Ovary (tissue), 9 donors: ENCODE results near the gene MTREX. TPM values are rescaled to one million over a fixed set of nuclear protein-coding genes. Genes with fewer than 3 reads are reported as not detected.

Experiments
- DNase-seq, 5 donors: peaks; one replicate each; pipeline ENCODE4 v3.0.0-alpha.2; 2019 to 2020
- H3K27ac ChIP-seq, 2 donors: fragments of 200-600 bp; one replicate each; pipeline versions ENCODE4 v1.5.1 to v1.8.0; 2019 to 2022
- H3K27me3 ChIP-seq: fragments of 200-600 bp; one replicate; pipeline ENCODE4 v1.8.0; 2022
- H3K36me3 ChIP-seq: fragments of 200-600 bp; sonication (generic); one replicate; pipeline ENCODE4 v1.5.1; 2019
- H3K4me1 ChIP-seq: one replicate; pipeline ENCODE4 v1.8.1; 2013; ENCODE audit warnings: mild to moderate bottlenecking, moderate library complexity; ENCODE audit not compliant: insufficient read depth
- H3K4me3 ChIP-seq: fragments of 200-600 bp; sonication (generic); one replicate; pipeline ENCODE4 v1.5.1; 2017
- H3K9me3 ChIP-seq, 2 donors: fragments of 200-600 bp in 1 of 2; sonication (generic) in 1 of 2; one replicate each; pipeline versions ENCODE4 v1.5.1 to v1.8.1; 2013 to 2019; ENCODE audit warnings: mild to moderate bottlenecking in 1 of 2, moderate library complexity in 1 of 2
- CTCF ChIP-seq, 3 donors: fragments of 450-650 bp in 2 of 3; fragments of 200-600 bp in 1 of 3; IDR thresholded peaks; one replicate each; pipeline versions ENCODE4 v1.5.1 to v1.8.0; 2016 to 2022; ENCODE audit warnings: antibody characterized with exemption in 3 of 3, mild to moderate bottlenecking in 1 of 3
- EP300 ChIP-seq: sonication (generic); formaldehyde crosslinking; IDR thresholded peaks from one replicate; pipeline ENCODE4 v1.6.1; 2017; ENCODE audit warnings: antibody characterized with exemption
- POLR2A ChIP-seq: fragments of 450-650 bp; IDR thresholded peaks from one replicate; pipeline ENCODE4 v1.6.1; 2017; ENCODE audit warnings: antibody characterized with exemption, mild to moderate bottlenecking, moderate library complexity
- WGBS, 3 donors: extraction: QIAGEN DNeasy Blood & Tissue Kit in 1 of 3; methylation state at CpG; one replicate each; pipeline versions ENCODE4 v1.1.5 to v1.1.7; 2013 to 2017; 5-methylcytosine and 5-hydroxymethylcytosine counted together
- intact Hi-C, 4 donors: fragments of 100-400 bp; cut with DNase I; formaldehyde crosslinking; loops; one replicate each; pipeline versions ENCODE4 v1.11.0 to v1.15.1; 2022 to 2023
- polyA plus RNA-seq, 2 donors: library from polyadenylated mRNA; stranded (reverse); fragments of 200-250 nt in 1 of 2; fragments of 350-450 nt in 1 of 2; fragmentation: Illumina TruSeq in 1 of 2; extraction: RNeasy Lipid Tissue Mini Kit (QIAGEN cat#74804) in 1 of 2; gene quantifications; one replicate each; pipeline ENCODE4 v1.2.3, GENCODE V29; 2013 to 2014
- total RNA-seq, 7 donors: library from RNA; depleted of rRNA in 2 of 7; stranded (reverse); fragments of >200 nt in 2 of 7; fragmentation: NEBNext Ultra II Directional in 3 of 7; extraction: Animal tissue kit (Norgen Biotek cat#: 25700) in 3 of 7; gene quantifications; one replicate each; pipeline versions ENCODE4 v1.1.0 to v1.2.4, GENCODE V29; 2016 to 2023
- donor health status: DM: no; HTN: no; CAD: no; lungs with moderate emphysema.
- donor health status: DM: no; HTN: no; CAD: no.
- donor health status: Bipolar disorder and iron deficiency.
- donor health status: DM: yes; HTN: yes; CAD: no.
- donor health status: DM: no; HTN: no; CAD: no.
- donor health status: DM: yes; HTN: yes; CAD: no.

Gene MTREX
- total and polyA plus RNA-seq, 9 donors = 24.3 to 65.3 (median 62.1) TPM

GRCh38 chr5:55429221-55429612 is 121.4 kb downstream of the MTREX start:
- TF ChIP-seq POLR2A = no peak
- no peak for TF ChIP-seq CTCF (IDR thresholded peaks at IDR 0.05)
- TF ChIP-seq EP300 = no peak
- DNase-seq = no peak
- peaks cover 1% of the 10 kb centered on the region for H3K4me1 ChIP-seq
- no peaks in the 10 kb centered on the region for H3K9me3 ChIP-seq
- no peak overlapping the region for H3K4me3 ChIP-seq
- H3K36me3 ChIP-seq = no peaks in the 10 kb centered on the region
- no peak overlapping the region for H3K27ac ChIP-seq
- 46 to 50% (median 50%) methylated on average over 2 of the region's 2 CpGs for WGBS, 3 donors
- intact Hi-C loops = loop anchor here in 1 of 4 donors (10.0 kb wide), 1 partner anchor 106 kb away; the partner anchor contains the start of gene PLPP1
- no peaks in the 10 kb centered on the region for H3K27me3 ChIP-seq

GRCh38 chr5:55429613-55430253 is 121.9 kb downstream of the MTREX start:
- no peaks in the 10 kb centered on the region for H3K9me3 ChIP-seq
- H3K27ac ChIP-seq = no peak overlapping the region
- H3K36me3 ChIP-seq = no peaks in the 10 kb centered on the region
- H3K4me3 ChIP-seq = no peak overlapping the region
- no peaks in the 10 kb centered on the region for H3K27me3 ChIP-seq
- WGBS, 3 donors = 90 to 96% (median 95%) methylated on average over 9 of the region's 9 CpGs
- peaks cover 1% of the 10 kb centered on the region for H3K4me1 ChIP-seq
- no peak for DNase-seq
- TF ChIP-seq POLR2A (no peak), CTCF (IDR thresholded peaks at IDR 0.05) (no peak), EP300 (no peak)
- intact Hi-C loops = loop anchor here in 1 of 4 donors (10.0 kb wide), 1 partner anchor 105 kb away; the partner anchor contains the start of gene PLPP1

GRCh38 chr5:55432549-55432948 is 124.8 kb downstream of the MTREX start:
- TF ChIP-seq CTCF (IDR thresholded peaks at IDR 0.05) = no peak
- no peak for TF ChIP-seq EP300
- WGBS, 3 donors = 95 to 97% (median 95%) methylated on average over 4 of the region's 4 CpGs
- H3K27me3 ChIP-seq = no peaks in the 10 kb centered on the region

GRCh38 chr5:55437452-55437851 is 129.7 kb downstream of the MTREX start:
- H3K4me1 ChIP-seq = peaks cover 9% of the 10 kb centered on the region
- TF ChIP-seq EP300 (no peak), POLR2A (no peak), CTCF (IDR thresholded peaks at IDR 0.05) (no peak)
- no peaks in the 10 kb centered on the region for H3K36me3 ChIP-seq
- no peaks in the 10 kb centered on the region for H3K9me3 ChIP-seq
- DNase-seq = no peak
- H3K27me3 ChIP-seq = no peaks in the 10 kb centered on the region
- intact Hi-C loops = no loop called here
- H3K27ac ChIP-seq = peak overlapping the region in 1 of 2 donors; percentile 59
- WGBS, 3 donors = 56 to 60% (median 60%) methylated on average over 1 of the region's 1 CpG
- H3K4me3 ChIP-seq = no peak overlapping the region

More at GRCh38 chr5:55432549-55432948, 124.8 kb downstream of the MTREX start:
- Histone ChIP-seq H3K4me1 (peaks cover 2% of the 10 kb centered on the region), H3K4me3 (no peak overlapping the region), H3K27ac (no peak overlapping the region), H3K36me3 (no peaks in the 10 kb centered on the region), H3K9me3 (no peaks in the 10 kb centered on the region)
- DNase-seq = no peak
- intact Hi-C loops = no loop called here
